HuH-7.5 (cell line): Measurements from ENCODE around the gene GRK6.

ENCODE experiments used
- DNase-seq: peaks from one replicate; pipeline ENCODE4 v3.0.0; 2011; ENCODE audit warnings: low spot score

The GRK6 gene

GRCh38 chr5:177454397-177455035, 28.0 kb downstream of the GRK6 start:
- DNase-seq: peak; percentile 100

DNA sequence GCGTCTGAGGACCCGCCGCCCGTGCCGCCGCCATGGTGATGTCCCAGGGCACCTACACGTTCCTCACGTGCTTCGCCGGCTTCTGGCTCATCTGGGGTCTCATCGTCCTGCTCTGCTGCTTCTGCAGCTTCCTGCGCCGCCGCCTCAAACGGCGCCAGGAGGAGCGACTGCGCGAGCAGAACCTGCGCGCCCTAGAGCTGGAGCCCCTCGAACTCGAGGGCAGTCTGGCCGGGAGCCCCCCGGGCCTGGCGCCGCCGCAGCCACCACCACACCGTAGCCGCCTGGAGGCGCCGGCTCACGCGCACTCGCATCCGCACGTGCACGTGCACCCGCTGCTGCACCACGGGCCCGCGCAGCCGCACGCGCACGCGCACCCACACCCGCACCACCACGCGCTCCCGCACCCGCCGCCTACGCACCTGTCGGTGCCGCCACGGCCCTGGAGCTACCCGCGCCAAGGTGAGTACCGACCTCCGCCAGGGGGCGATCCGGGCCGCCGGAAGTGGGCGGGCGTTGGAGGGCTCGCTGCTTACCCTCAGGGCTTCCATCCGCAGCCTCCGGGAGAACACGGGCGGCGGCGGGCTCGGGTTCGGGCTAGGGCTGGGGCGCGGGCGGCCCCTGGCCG, 28.7 kb downstream of the GRK6 start:
- peak; percentile 98 for DNase-seq

- DNase-seq: peak; percentile 99
These were observed 29.4 kb downstream of the GRK6 start for GRCh38 chr5:177455661-177456590.

GRCh38 chr5:177456591-177456964, 30.1 kb downstream of the GRK6 start:
- DNase-seq: no peak

DNA sequence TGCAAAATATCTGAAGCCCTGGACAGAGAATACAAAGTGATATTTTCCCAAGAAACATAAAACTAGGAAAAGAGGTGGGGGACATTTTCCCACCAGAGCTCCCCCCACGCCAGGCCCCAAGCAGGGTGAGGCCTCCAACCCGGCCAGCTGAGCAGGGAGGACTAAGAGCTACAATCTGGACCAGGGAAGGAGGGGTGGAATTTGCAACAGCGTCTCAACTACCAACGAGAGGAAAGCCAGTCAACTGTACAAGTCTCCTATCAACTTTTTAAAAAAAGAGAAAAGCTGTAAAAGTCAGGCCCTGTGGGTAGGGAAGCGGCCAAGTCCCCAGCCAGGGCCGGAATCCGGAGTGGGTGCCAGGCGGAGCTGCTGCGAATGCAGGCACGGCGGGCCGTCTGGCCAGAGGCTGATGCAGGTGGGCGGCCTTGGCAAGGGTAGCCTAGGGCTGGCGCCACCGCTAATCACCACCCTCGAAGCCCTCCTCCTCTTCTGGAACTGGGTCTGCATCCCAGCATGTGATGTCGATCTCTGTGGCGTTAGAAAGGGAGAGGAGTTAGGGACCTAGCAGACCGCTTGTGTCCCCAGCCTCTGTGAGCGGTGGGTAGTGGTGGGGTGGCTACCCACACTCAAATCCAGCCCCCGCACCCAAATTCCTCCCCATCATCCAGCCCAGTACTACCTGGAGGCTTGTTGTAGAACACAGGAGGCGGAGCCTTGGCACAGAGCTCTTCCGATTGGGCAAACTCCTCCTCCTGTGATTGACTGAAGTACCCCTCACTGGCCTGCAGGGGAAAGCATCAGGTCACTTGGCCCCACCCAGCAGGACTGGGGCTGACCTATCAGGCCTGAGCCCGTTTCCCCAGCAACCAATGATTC, 30.7 kb downstream of the GRK6 start:
- DNase-seq: peak; percentile 98

GRCh38 chr5:177457852-177458681, 31.6 kb downstream of the GRK6 start:
- DNase-seq: no peak

DNA sequence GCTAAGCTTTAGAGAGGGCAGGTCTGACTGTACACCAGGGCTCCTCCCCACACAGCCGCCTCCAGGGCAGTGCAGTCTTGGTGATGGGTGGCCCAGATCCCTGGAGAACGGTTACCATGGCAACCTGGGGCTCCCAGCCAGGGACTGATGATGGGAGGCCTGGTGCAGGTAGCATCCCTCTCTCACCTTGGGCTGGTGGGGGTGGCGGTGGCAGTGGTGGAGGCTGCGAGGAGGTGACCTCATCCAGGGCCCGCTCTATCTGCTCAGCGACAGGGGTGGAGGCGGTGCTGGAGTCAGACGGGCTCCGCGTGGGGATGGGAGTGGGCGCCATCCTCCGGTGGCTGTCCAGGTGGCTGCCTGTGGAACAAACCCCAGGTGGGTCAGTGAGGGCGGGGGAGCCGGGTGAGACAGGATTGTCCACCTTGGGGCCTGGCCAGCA, 32.5 kb downstream of the GRK6 start:
- DNase-seq: no peak

GRCh38 chr5:177459357-177459756, 32.9 kb downstream of the GRK6 start:
- no peak for DNase-seq

- DNase-seq: no peak
These were observed 33.5 kb downstream of the GRK6 start for GRCh38 chr5:177459819-177460628.

DNA sequence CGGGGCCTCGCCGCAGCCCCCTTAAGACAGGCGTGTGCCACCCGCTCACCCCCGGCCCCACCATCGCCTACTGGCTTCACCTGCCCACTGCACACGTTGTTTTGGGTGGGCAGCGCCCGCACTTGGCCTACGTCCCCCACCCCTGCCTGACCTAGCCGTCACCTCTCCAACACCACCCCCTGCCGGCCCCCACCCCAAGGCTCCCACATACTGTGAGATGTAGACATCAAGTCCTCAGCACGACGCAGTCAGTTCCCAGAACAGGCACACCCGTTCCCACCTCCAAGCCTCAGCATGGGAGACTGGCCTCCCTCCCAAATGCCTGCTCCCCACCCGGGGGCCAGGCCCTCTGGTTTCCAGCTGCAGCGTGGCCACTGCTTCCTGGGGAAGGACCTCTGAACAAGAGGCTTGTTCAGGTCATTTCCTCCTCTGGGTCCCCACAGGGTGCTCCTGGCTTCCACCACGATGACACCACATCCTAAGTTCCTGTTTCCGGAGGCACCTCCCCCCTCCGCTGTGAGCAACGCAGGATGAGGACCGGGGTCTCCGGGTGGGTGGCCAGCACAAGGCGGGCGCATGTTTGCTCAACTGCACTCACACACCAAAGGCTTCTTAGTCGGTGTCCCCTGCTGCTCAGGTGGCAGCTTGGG, 35.7 kb downstream of the GRK6 start:
- DNase-seq: no peak

DNA sequence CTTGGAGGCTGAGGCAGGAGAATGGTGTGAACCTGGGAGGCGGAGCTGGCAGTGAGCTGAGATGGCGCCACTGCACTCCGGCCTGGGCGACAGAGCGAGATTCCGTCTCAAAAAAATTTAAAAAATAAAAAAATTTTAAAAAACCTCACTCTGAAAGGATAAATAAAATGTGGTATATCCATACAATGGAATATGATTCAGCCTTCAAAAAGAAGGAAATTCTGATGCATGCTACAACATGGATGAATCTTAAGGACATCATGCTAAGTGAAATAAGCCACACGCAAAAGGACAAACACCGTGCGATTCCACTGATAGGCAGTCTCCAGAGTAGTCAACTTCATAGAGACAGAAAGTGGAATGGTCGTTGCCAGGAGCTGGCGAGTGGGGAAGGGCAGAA, 38.6 kb downstream of the GRK6 start:
- DNase-seq: no peak

DNA sequence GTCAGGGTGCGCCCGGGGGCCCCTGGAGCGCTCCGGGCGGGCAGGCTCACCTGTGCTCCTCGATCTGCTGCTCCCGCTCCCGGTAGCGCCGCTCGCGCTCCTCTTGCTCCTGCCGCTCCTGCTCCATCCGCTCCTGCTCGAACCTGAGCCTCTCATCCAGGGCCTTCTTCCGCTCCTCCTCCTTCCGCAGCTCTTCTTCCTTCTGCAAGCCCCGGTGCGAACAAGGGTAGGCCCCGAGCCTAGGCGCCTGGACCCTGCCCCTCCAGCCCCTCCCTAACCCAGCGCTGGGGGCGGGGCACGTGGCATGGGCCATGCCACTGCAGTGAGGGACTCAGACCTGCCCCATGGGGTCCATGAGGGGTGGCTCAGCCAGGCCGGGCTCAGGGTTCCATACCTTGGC, 40.4 kb downstream of the GRK6 start:
- DNase-seq: no peak

- DNase-seq: no peak
These were observed 41.0 kb downstream of the GRK6 start for GRCh38 chr5:177467436-177467835.

DNA sequence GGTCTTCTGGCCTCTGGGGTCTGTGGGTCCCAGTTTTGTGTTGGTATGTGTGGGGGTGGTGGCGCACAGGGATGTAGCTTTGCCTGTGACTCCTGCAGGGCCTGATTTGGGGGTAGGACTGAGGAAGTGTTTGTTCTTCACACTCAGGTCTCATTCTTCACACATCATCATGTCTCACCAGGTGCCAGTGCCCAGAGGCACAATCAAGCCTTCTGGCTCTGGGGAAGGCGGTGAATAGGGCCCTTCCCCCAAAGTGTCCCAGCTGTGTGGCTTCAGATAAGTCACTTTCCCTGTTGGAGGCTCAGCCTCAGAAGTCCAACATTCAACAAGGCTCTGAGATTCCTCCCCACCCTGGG, 41.8 kb downstream of the GRK6 start:
- DNase-seq: no peak

- DNase-seq: no peak
These were observed 42.5 kb downstream of the GRK6 start for GRCh38 chr5:177468685-177469628.

GRCh38 chr5:177469750-177470525, 43.5 kb downstream of the GRK6 start:
- DNase-seq: no peak

- DNase-seq: no peak
These were observed 44.5 kb downstream of the GRK6 start for GRCh38 chr5:177470759-177471536.
